ENCODE measurements around the gene TMEM72. TPM values are rescaled to one million over a fixed set of nuclear protein-coding genes. Genes with fewer than 3 reads are reported as not detected.

The TMEM72 gene
- polyA plus RNA-seq, 2 of the 4 experiments (the other 2 are of a cell fraction): not detected

GRCh38 chr10:44921061-44921460 is 9.9 kb downstream of the TMEM72 start:
- 27% methylated on average over 5 of the region's 5 CpGs for WGBS (ENCODE audit: missing lambda C conversion rate)
- Histone ChIP-seq H3K4me3 (no peak overlapping the region), H3K4me2 (no peak overlapping the region), H3K27ac (no peak overlapping the region), H3K4me1 (no peaks in the 10 kb centered on the region), H3K9me3 (no peaks in the 10 kb centered on the region)
- DNase-seq (ENCODE audit: low read depth in 1 of 2, low spot score in 1 of 2) (no peak), FAIRE-seq (no peak), ATAC-seq (no peak)
- TF ChIP-seq RFX5 (IDR thresholded peaks at IDR 0.05) (no peak), ZSCAN20 (CRISPR knock-in tag; IDR thresholded peaks at IDR 0.05) (no peak), HDAC2 (IDR thresholded peaks at IDR 0.05) (no peak), KDM5A (IDR thresholded peaks at IDR 0.05) (no peak), MAFK (IDR thresholded peaks at IDR 0.05; ENCODE audit: partially characterized antibody) (no peak), ELK1 (IDR thresholded peaks at IDR 0.05; ENCODE audit: low read depth, low read length) (no peak), ZFP36 (IDR thresholded peaks at IDR 0.05; ENCODE audit: borderline replicate concordance, partially characterized antibody) (no peak), JUN (IDR thresholded peaks at IDR 0.05) (no peak), TFCP2L1 (CRISPR knock-in tag; IDR thresholded peaks at IDR 0.05) (no peak), FOSB (CRISPR knock-in tag; IDR thresholded peaks at IDR 0.05) (no peak), CTCF (IDR thresholded peaks at IDR 0.05) (no peak), SREBF2 (IDR thresholded peaks at IDR 0.05) (no peak), RCOR1 (IDR thresholded peaks at IDR 0.05; ENCODE audit: low read depth, low read length) (no peak), NR3C1 (IDR thresholded peaks at IDR 0.05) (no peak), ESRRA (IDR thresholded peaks at IDR 0.05; ENCODE audit: borderline replicate concordance, low read length) (no peak), EHF (CRISPR knock-in tag; IDR thresholded peaks at IDR 0.05) (no peak), NFE2L2 (conservative IDR thresholded peaks at IDR 0.05; ENCODE audit: low read length) (no peak)
- POLR2A ChIA-PET: no interaction called here
- CTCF ChIA-PET: interaction anchor here (0.5 to 3.6 kb wide), 3 partner anchors 11 to 21 kb away, joined by 3 to 24 read pairs (median 3); no protein-coding TSS in a partner anchor

- H3K4me2 ChIP-seq: no peak overlapping the region
- no peak for TF ChIP-seq CBX2 (IDR thresholded peaks at IDR 0.05; ENCODE audit: borderline replicate concordance, low read depth)
- TF ChIP-seq CEBPB (IDR thresholded peaks at IDR 0.05): no peak
- no peak for TF ChIP-seq BCL3 (IDR thresholded peaks at IDR 0.05)
- TF ChIP-seq EP300 (IDR thresholded peaks at IDR 0.05): no peak
- TF ChIP-seq ESRRA (IDR thresholded peaks at IDR 0.05; ENCODE audit: borderline replicate concordance, low read length): no peak
- TF ChIP-seq FOXS1 (CRISPR knock-in tag; IDR thresholded peaks at IDR 0.05): no peak
- no peak for TF ChIP-seq CBX8 (IDR thresholded peaks at IDR 0.05)
- no peak for TF ChIP-seq CHD2 (IDR thresholded peaks at IDR 0.05; ENCODE audit: low read length, partially characterized antibody)
- no peak for TF ChIP-seq HES2 (IDR thresholded peaks at IDR 0.05)
- no peak for TF ChIP-seq SREBF2 (IDR thresholded peaks at IDR 0.05)
- no peak for TF ChIP-seq MYC (IDR thresholded peaks at IDR 0.05; ENCODE audit: borderline replicate concordance, low read length)
- no peak for TF ChIP-seq REST (IDR thresholded peaks at IDR 0.05)
- no peak for TF ChIP-seq RNF2 (IDR thresholded peaks at IDR 0.05; ENCODE audit: borderline replicate concordance, low read depth)
- TF ChIP-seq ZNF302 (CRISPR knock-in tag; IDR thresholded peaks at IDR 0.05): no peak
- TF ChIP-seq HOXB13 (CRISPR knock-in tag; IDR thresholded peaks at IDR 0.05; ENCODE audit: low read depth): no peak
- no peak for TF ChIP-seq MAZ (IDR thresholded peaks at IDR 0.05; ENCODE audit: borderline replicate concordance, low read depth, low read length)
- no peak for TF ChIP-seq EHF (CRISPR knock-in tag; IDR thresholded peaks at IDR 0.05)
- TF ChIP-seq RCOR1 (IDR thresholded peaks at IDR 0.05; ENCODE audit: low read depth, low read length): no peak
- no peak for TF ChIP-seq HOXA7 (CRISPR knock-in tag; IDR thresholded peaks at IDR 0.05)
- no peak for TF ChIP-seq ZC3H11A (IDR thresholded peaks at IDR 0.05)
- ATAC-seq (no peak), FAIRE-seq (no peak), DNase-seq (ENCODE audit: low read depth in 1 of 2, low spot score in 1 of 2) (no peak)
- H3K9me3 ChIP-seq: no peaks in the 10 kb centered on the region
- no peak overlapping the region for H3K27ac ChIP-seq
- ChIA-PET POLR2A (no interaction called here), CTCF (interaction anchor here (0.5 to 3.6 kb wide), 2 partner anchors 11 to 21 kb away, joined by 3 to 24 read pairs; no protein-coding TSS in a partner anchor)
- 0% methylated on average over 2 of the region's 3 CpGs for WGBS (ENCODE audit: missing lambda C conversion rate)
- no peaks in the 10 kb centered on the region for H3K4me1 ChIP-seq
- H3K4me3 ChIP-seq: no peak overlapping the region
Observed at GRCh38 chr10:44921506-44921905, 10.4 kb downstream of the TMEM72 start.
